ENCODE measurements around the gene HS3ST1. TPM values are rescaled to one million over a fixed set of nuclear protein-coding genes. Genes with fewer than 3 reads are reported as not detected.

Gene HS3ST1
- total RNA-seq, 1 experiment from 2014 or later: 4.2 TPM

- ChIA-PET CTCF (no interaction called here), POLR2A (ENCODE audit: unreplicated experiment) (no interaction called here)
- DNase-seq (peak; percentile 60), ATAC-seq (no peak; the same call in 1 of the 2 replicates)
- no TSS peak for BruUV-seq (replicated peaks)
- H3K27ac ChIP-seq (ENCODE audit: low read length): peak overlapping the region; percentile 7; the same call in 1 of the 2 replicates
- H4K20me1 ChIP-seq (ENCODE audit: low read length): no peaks in the 10 kb centered on the region
- H3K9me2 ChIP-seq (replicated peaks; ENCODE audit: low read length): no peaks in the 10 kb centered on the region
- TF ChIP-seq, protein P1, sequence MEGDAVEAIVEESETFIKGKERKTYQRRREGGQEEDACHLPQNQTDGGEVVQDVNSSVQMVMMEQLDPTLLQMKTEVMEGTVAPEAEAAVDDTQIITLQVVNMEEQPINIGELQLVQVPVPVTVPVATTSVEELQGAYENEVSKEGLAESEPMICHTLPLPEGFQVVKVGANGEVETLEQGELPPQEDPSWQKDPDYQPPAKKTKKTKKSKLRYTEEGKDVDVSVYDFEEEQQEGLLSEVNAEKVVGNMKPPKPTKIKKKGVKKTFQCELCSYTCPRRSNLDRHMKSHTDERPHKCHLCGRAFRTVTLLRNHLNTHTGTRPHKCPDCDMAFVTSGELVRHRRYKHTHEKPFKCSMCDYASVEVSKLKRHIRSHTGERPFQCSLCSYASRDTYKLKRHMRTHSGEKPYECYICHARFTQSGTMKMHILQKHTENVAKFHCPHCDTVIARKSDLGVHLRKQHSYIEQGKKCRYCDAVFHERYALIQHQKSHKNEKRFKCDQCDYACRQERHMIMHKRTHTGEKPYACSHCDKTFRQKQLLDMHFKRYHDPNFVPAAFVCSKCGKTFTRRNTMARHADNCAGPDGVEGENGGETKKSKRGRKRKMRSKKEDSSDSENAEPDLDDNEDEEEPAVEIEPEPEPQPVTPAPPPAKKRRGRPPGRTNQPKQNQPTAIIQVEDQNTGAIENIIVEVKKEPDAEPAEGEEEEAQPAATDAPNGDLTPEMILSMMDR (conservative IDR thresholded peaks at IDR 0.05; ENCODE audit: low read depth, low read length): no peak
- TF ChIP-seq EZH2phosphoT487 (IDR thresholded peaks at IDR 0.05; ENCODE audit: borderline replicate concordance, low read length) (no peak), EZH2 (IDR thresholded peaks at IDR 0.05; ENCODE audit: low read length, unreplicated experiment) (no peak)
- no peaks in the 10 kb centered on the region for H3K36me3 ChIP-seq (ENCODE audit: low read depth, low read length)
- H3K9ac ChIP-seq (ENCODE audit: low read length): no peak overlapping the region
- intact Hi-C loops (cut with micrococcal nuclease): no loop called here
- no peak overlapping the region for H2AFZ ChIP-seq (ENCODE audit: low read length)
- H3K79me2 ChIP-seq (ENCODE audit: low read length): no peaks in the 10 kb centered on the region
- H3K27me3 ChIP-seq (ENCODE audit: low read length): no peaks in the 10 kb centered on the region
- H3K4me3 ChIP-seq (ENCODE audit: low read length): no peak overlapping the region
- H3F3A ChIP-seq (ENCODE audit: low read length, unreplicated experiment): no peaks in the 10 kb centered on the region
- H3K9me3 ChIP-seq (ENCODE audit: low read length): no peaks in the 10 kb centered on the region
- peaks cover 15% of the 10 kb centered on the region for H3K4me1 ChIP-seq (ENCODE audit: insufficient read depth, low read length)
- peak overlapping the region; percentile 41 for H3K4me2 ChIP-seq (ENCODE audit: low read length)
Measured at GRCh38 chr4:11421116-11421515, 7.6 kb downstream of the HS3ST1 start.

- Histone ChIP-seq H3K4me1 (ENCODE audit: insufficient read depth, low read length) (peaks cover 15% of the 10 kb centered on the region), H3K4me3 (ENCODE audit: low read length) (no peak overlapping the region), H3F3A (ENCODE audit: low read length, unreplicated experiment) (no peaks in the 10 kb centered on the region), H3K36me3 (ENCODE audit: low read depth, low read length) (no peaks in the 10 kb centered on the region), H3K79me2 (ENCODE audit: low read length) (no peaks in the 10 kb centered on the region), H3K9ac (ENCODE audit: low read length) (no peak overlapping the region), H4K20me1 (ENCODE audit: low read length) (no peaks in the 10 kb centered on the region), H3K27ac (ENCODE audit: low read length) (no peak overlapping the region), H3K9me3 (ENCODE audit: low read length) (no peaks in the 10 kb centered on the region), H3K27me3 (ENCODE audit: low read length) (no peaks in the 10 kb centered on the region), H3K4me2 (ENCODE audit: low read length) (no peak overlapping the region), H2AFZ (ENCODE audit: low read length) (no peak overlapping the region), H3K9me2 (replicated peaks; ENCODE audit: low read length) (no peaks in the 10 kb centered on the region)
- no TSS peak for BruUV-seq (replicated peaks)
- intact Hi-C loops (cut with micrococcal nuclease): no loop called here
- CTCF ChIA-PET: no interaction called here
- POLR2A ChIA-PET (ENCODE audit: unreplicated experiment): interaction anchor here (0.6 kb wide), 1 partner anchor 1324 kb away, joined by 3 read pairs; no protein-coding TSS in a partner anchor
- no peak for ATAC-seq
- no peak for TF ChIP-seq EZH2 (IDR thresholded peaks at IDR 0.05; ENCODE audit: low read length, unreplicated experiment)
- TF ChIP-seq EZH2phosphoT487 (IDR thresholded peaks at IDR 0.05; ENCODE audit: borderline replicate concordance, low read length): no peak
- no peak for DNase-seq
Measured at GRCh38 chr4:11420327-11420726, 8.4 kb downstream of the HS3ST1 start.

GRCh38 chr4:11418610-11419009 is 10.1 kb downstream of the HS3ST1 start:
- Histone ChIP-seq H2AFZ (ENCODE audit: low read length) (no peak overlapping the region), H3K9me3 (ENCODE audit: low read length) (no peaks in the 10 kb centered on the region), H4K20me1 (ENCODE audit: low read length) (no peaks in the 10 kb centered on the region), H3K27me3 (ENCODE audit: low read length) (no peaks in the 10 kb centered on the region), H3K4me3 (ENCODE audit: low read length) (no peak overlapping the region), H3K9ac (ENCODE audit: low read length) (no peak overlapping the region), H3K9me2 (replicated peaks; ENCODE audit: low read length) (no peaks in the 10 kb centered on the region), H3K4me2 (ENCODE audit: low read length) (no peak overlapping the region), H3F3A (ENCODE audit: low read length, unreplicated experiment) (no peaks in the 10 kb centered on the region), H3K4me1 (ENCODE audit: insufficient read depth, low read length) (peaks cover 15% of the 10 kb centered on the region), H3K36me3 (ENCODE audit: low read depth, low read length) (no peaks in the 10 kb centered on the region), H3K79me2 (ENCODE audit: low read length) (no peaks in the 10 kb centered on the region), H3K27ac (ENCODE audit: low read length) (no peak overlapping the region)
- CTCF ChIA-PET: no interaction called here
- TF ChIP-seq, protein P1 (conservative IDR thresholded peaks at IDR 0.05; ENCODE audit: low read depth, low read length): peak; percentile 33; the same call in 1 of the 2 replicates
- TF ChIP-seq EZH2 (IDR thresholded peaks at IDR 0.05; ENCODE audit: low read length, unreplicated experiment) (no peak), EZH2phosphoT487 (IDR thresholded peaks at IDR 0.05; ENCODE audit: borderline replicate concordance, low read length) (no peak)
- peak; percentile 12 for DNase-seq
- intact Hi-C loops (cut with micrococcal nuclease): no loop called here
- POLR2A ChIA-PET (ENCODE audit: unreplicated experiment): no interaction called here
- BruUV-seq (replicated peaks): no TSS peak
- ATAC-seq: no peak

Measured in PC-3 (cell line).